Activated naive CD8-positive, alpha-beta T cell treated with anti-CD3 and anti-CD28 coated beads, Interleukin-2, amount 50 U/mL, for 24 hours (primary cell): ENCODE results near the gene KCNQ1.

Source experiments
- ATAC-seq: fragments of 150-1000 bp; cut with Tn5 transposase; one replicate; pipeline ENCODE4 v1.10.0; 2021
- DNase-seq: peaks from one replicate; pipeline ENCODE4 v3.0.0; 2021
- H3K27ac Mint-ChIP-seq: one replicate; pipeline ENCODE4 v1.8.0; 2021; ENCODE audit warnings: mild to moderate bottlenecking, mixed read lengths
- H3K27me3 Mint-ChIP-seq: one replicate; pipeline ENCODE4 v1.8.0; 2021; ENCODE audit warnings: mixed read lengths
- H3K36me3 Mint-ChIP-seq: one replicate; pipeline ENCODE4 v1.8.0; 2021; ENCODE audit warnings: low read depth, mixed read lengths
- H3K4me1 Mint-ChIP-seq: one replicate; pipeline ENCODE4 v1.8.0; 2021; ENCODE audit warnings: mixed read lengths
- H3K4me3 Mint-ChIP-seq: one replicate; pipeline ENCODE4 v1.8.0; 2021; ENCODE audit warnings: mild to moderate bottlenecking, moderate library complexity, mixed read lengths
- H3K9me3 Mint-ChIP-seq: one replicate; pipeline ENCODE4 v1.8.0; 2021; ENCODE audit warnings: mixed read lengths

Gene KCNQ1

DNA sequence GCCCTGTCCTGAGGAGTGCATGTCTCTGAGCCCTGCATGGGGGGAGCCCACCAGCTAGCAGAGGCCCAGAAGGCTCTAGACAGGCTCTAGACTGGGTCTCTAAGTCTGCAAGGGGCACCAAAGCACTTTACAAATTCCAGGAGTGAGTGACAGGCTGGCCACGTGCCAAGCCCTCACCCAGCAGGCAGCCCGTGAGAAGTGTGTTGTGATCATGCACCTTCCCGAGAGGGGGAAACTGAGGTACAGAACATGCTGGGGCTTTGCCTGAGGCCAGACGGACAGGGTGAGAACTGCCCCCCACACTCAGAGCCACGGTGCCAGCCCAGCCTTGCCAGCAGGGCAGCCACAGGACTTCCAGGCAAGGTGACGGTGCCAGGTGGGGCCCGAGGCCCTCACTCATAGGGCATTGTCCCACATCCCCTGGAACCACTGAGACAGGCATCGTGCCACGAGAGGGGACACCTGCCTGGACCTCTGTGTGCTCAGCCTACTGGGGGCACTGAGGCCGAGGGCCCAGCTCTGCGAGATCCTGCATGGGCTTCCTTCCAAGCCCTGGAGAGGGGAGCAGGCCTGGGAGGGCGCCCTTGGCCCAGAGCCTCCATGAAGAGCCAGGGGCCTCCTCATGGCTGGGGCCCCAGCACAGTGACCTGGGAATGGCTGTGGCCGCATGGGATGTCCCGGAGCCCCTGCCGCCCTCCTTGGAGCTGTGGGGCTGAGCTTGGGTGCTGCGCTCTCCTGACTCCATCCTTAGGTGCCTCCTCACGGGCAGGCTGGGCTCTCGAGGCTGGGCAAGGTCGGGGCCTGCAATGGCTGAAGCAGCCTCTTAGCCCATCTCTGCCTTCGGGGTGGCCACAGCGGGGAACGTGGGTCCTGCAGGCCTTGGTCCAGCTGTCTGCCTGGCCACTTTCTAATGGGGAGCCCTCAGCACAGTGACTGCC is 133.5 kb downstream of the KCNQ1 start:
- ATAC-seq = no peak

DNA sequence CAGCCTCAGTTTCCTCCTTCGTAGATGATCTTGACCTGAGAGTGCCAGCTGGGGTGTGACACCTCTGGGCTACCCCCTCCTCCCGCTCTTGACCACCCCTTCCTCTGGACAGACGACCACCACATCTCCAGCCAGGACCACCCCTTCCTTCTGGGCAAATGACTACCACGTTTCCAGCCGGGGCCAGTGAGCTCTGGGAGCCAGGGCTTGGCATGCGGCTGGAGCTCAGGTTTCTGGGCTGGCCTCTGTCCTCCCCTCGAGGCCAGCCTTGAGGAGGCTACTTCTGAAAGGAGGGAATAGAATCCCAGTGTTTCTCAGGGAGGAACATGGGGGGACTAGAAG is 134.1 kb downstream of the KCNQ1 start:
- ATAC-seq = no peak
- H3K9me3 Mint-ChIP-seq = no peaks in the 10 kb centered on the region

More for the DNA sequence above, 133.5 kb downstream of the KCNQ1 start:
- Mint-ChIP-seq H3K4me3 (no peak overlapping the region), H3K9me3 (no peaks in the 10 kb centered on the region), H3K4me1 (no peaks in the 10 kb centered on the region), H3K36me3 (no peaks in the 10 kb centered on the region), H3K27me3 (no peaks in the 10 kb centered on the region), H3K27ac (no peak overlapping the region)
- DNase-seq = no peak

DNA sequence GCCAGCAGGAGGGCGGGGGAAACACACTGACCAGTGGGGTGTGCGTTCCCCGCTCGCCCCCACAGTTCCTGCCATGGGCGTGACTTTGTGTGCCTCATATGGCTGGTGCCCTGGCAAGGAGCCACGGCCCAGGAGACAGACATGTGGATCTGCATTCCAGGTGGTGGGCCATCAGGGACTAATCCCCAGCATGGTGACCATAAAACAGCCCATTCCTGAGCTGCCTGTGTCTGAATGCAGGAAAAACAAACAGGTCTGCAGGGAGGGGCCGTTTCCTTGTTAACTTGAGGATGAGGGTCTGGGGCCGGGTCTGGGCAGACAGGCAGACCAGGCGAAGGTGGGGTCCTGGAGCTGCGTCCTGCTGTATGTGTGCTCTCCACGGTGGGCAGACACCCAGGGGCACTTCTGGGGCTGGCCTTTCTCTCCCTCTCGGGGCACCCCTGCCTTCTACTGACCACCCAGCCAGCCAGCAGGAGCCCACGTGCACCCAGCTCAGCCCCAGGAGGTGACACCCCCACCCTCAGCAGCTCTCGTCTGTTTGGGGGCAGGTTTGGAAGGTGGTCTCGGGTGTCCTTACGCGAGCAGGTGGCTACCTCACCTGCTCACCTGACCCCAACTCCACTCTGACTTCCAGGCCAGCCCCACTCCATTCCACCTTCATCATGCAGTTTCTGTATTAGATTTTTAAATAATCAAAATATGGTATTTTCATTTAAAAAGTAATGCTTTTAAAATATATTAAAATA is 134.7 kb downstream of the KCNQ1 start:
- no peaks in the 10 kb centered on the region for H3K27me3 Mint-ChIP-seq
- H3K4me3 Mint-ChIP-seq = no peak overlapping the region
- no peak overlapping the region for H3K27ac Mint-ChIP-seq
- no peaks in the 10 kb centered on the region for H3K9me3 Mint-ChIP-seq
- no peaks in the 10 kb centered on the region for H3K36me3 Mint-ChIP-seq
- no peaks in the 10 kb centered on the region for H3K4me1 Mint-ChIP-seq
- DNase-seq (no peak), ATAC-seq (no peak)

More for the DNA sequence above, 134.1 kb downstream of the KCNQ1 start:
- Mint-ChIP-seq H3K36me3 (no peaks in the 10 kb centered on the region), H3K4me3 (no peak overlapping the region), H3K27me3 (no peaks in the 10 kb centered on the region), H3K27ac (no peak overlapping the region), H3K4me1 (no peaks in the 10 kb centered on the region)
- no peak for DNase-seq

DNA sequence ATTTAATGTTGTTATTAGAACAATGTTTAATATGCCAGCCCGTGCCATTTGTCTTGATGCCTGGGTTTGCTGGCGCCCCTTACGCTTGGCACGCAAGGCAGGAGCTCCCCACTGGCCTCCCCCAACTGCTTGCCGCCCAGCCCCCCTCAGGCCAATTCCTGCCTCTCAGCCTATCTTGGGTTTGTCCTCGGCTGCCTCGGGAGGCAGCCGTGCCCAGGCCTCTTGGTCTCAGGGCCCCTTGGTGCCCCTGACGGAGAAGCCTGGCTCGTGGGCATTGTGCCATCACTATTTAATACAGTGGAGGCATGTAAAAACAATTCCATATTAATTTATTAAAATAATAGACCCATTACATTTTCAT is 135.2 kb downstream of the KCNQ1 start:
- H3K27me3 Mint-ChIP-seq = no peaks in the 10 kb centered on the region
- DNase-seq = no peak
- H3K27ac Mint-ChIP-seq = no peak overlapping the region
- no peaks in the 10 kb centered on the region for H3K4me1 Mint-ChIP-seq
- H3K4me3 Mint-ChIP-seq = no peak overlapping the region
- no peaks in the 10 kb centered on the region for H3K36me3 Mint-ChIP-seq
- H3K9me3 Mint-ChIP-seq = no peaks in the 10 kb centered on the region
- no peak for ATAC-seq

DNA sequence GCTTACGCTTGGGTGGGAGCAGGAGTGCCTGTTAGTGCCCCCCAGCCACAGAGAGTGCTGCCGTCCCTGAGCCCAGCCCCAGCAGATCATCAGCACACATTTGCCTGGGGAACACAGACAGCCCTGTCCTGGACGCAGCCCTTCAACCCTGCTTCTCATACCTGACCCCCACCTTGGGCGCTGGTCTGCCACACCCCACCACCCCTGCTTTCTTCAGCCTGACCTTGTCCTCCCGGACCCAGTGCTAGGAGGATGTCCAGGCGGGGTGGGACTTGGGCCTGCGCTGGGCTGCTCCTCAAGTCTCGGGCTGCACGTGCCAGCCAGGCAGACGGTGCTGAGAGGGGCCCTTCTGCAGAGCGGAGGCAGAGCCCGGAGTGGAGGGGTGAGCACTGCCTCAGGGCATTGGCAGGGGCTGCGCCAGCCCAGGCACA is 135.8 kb downstream of the KCNQ1 start:
- DNase-seq = peak; percentile 0
- H3K36me3 Mint-ChIP-seq = no peaks in the 10 kb centered on the region

DNA sequence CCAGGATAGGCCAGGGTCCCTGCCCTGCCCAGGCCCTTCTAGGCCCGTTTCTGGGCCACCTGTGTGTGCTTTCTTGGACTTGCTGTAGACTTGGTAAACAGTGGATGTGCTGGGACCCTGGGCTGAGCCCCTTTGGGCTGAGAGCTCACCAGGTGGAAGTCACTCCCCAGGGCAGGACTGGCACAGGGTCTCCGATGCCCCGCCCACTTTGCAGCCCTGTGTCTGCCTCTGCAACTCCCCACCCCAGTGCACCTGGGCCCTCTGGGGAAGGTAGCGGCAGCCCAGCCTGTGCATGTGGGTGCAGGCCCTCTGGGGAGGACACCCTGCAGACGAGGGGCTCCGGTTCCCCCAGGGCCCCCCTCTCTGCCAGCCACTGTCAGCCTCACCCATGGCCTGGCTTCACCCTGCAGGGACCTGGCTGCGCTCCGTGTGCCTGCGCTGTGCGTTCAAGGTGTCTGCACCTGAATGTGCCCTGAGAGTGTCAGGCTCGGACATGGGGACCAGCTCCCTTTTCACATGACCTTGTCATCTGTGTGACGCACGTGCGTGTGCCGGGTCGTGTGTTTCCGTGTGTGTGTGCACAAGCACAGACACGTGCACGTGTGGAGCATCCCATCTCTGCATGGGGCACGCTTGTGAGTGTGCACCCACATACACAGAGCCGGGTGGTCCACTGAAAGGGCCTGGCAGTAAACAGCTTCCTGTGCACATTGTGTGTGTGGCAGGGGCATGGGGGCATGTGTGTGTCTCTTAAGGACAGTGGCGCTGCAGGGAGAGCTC is 136.5 kb downstream of the KCNQ1 start:
- no peaks in the 10 kb centered on the region for H3K27me3 Mint-ChIP-seq
- no peaks in the 10 kb centered on the region for H3K9me3 Mint-ChIP-seq
- no peak for ATAC-seq
- no peak for DNase-seq
- H3K4me3 Mint-ChIP-seq = no peak overlapping the region
- no peaks in the 10 kb centered on the region for H3K4me1 Mint-ChIP-seq
- no peaks in the 10 kb centered on the region for H3K36me3 Mint-ChIP-seq
- H3K27ac Mint-ChIP-seq = no peak overlapping the region

More for the DNA sequence above, 135.8 kb downstream of the KCNQ1 start:
- no peaks in the 10 kb centered on the region for H3K9me3 Mint-ChIP-seq
- H3K4me3 Mint-ChIP-seq = no peak overlapping the region
- no peak overlapping the region for H3K27ac Mint-ChIP-seq
- H3K4me1 Mint-ChIP-seq = no peaks in the 10 kb centered on the region
- no peak for ATAC-seq
- no peaks in the 10 kb centered on the region for H3K27me3 Mint-ChIP-seq

DNA sequence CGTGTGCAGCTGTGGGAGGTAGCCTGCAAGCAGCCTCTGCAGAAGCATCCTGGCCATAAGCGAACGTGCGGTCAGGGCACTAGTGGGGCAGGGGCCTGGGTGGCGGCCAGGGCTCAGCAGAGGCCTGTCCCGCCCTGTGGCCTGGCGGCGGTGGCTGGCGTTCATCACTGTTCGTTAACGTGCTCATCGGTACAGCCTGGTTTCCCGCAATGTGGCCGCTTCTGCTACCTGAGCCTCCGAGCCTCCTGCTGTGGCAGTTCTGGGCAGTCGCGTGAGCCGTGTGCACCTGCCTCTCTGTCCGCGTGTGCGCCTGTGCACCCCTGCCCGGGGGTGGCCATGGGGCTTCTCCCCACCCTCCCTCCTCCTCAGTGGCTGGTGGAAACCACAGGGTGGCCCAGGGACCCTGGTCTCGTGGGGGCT is 137.1 kb downstream of the KCNQ1 start:
- Mint-ChIP-seq H3K4me3 (no peak overlapping the region), H3K27ac (no peak overlapping the region), H3K27me3 (no peaks in the 10 kb centered on the region), H3K9me3 (no peaks in the 10 kb centered on the region), H3K36me3 (no peaks in the 10 kb centered on the region), H3K4me1 (no peaks in the 10 kb centered on the region)
- ATAC-seq (no peak), DNase-seq (peak; percentile 1)

DNA sequence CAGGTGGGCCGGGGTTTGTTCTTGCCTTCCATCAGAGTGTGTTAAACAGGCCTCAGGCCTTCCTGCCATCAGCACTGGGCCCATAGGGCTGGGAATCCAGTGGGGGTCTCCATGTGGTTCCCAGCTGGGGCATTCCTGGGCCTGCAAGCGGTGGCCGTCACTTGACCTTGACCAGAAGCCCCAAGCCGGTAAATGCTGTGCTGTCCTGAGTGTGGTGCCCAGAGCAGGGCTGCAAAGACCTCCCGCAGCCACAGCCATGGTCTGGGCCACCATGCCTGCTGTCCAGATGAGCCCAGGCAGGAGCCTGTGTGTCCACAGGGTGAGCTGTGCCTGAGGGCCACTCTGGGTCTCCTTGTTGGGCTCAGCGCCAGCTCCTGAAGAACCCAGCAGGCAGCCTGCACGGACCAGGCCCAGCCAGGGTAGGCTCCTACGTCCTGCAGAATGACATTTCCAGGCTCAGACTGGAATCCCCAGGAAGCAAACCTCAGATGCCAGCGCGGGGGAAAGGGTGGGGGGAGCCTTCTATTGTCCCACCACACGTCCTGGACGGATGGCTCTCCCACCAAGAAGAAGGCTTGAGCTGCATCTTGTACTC is 137.6 kb downstream of the KCNQ1 start:
- no peak for ATAC-seq
- H3K36me3 Mint-ChIP-seq = no peaks in the 10 kb centered on the region
- no peak overlapping the region for H3K4me3 Mint-ChIP-seq
- H3K9me3 Mint-ChIP-seq = no peaks in the 10 kb centered on the region
- no peaks in the 10 kb centered on the region for H3K27me3 Mint-ChIP-seq
- H3K27ac Mint-ChIP-seq = no peak overlapping the region
- no peaks in the 10 kb centered on the region for H3K4me1 Mint-ChIP-seq
- DNase-seq = no peak

DNA sequence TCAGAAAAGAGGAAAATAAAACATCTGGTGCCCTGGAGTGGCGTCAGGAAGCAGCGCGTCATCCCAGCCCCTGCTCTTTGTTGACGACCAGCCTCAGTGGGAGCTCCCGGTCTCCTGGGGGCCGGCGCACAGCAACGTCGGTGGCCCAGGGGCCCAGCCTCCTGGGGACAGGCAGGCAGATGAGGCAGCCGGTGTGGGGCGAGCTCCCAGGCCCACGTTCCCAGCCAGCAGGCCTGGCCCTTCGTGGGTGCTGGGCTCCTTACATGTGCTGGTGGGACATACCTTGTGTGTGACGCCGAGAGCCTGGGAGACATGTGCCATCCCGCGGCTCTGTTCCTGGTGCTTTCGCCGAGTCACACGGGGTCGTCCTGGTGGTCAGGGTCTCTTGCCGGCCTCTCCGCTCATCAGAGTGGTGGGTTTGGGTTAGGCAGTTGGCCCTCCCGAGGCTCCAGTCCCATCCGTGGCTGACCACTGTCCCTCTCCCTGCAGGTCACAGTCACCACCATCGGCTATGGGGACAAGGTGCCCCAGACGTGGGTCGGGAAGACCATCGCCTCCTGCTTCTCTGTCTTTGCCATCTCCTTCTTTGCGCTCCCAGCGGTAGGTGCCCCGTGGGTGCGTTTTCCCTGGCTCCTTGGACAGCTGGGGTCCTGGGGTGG is 138.3 kb downstream of the KCNQ1 start:
- peak; percentile 0 for DNase-seq
- H3K36me3 Mint-ChIP-seq = no peaks in the 10 kb centered on the region
- H3K4me3 Mint-ChIP-seq = no peak overlapping the region
- no peaks in the 10 kb centered on the region for H3K9me3 Mint-ChIP-seq
- H3K4me1 Mint-ChIP-seq = no peaks in the 10 kb centered on the region
- H3K27me3 Mint-ChIP-seq = no peaks in the 10 kb centered on the region
- ATAC-seq = no peak
- H3K27ac Mint-ChIP-seq = no peak overlapping the region

DNA sequence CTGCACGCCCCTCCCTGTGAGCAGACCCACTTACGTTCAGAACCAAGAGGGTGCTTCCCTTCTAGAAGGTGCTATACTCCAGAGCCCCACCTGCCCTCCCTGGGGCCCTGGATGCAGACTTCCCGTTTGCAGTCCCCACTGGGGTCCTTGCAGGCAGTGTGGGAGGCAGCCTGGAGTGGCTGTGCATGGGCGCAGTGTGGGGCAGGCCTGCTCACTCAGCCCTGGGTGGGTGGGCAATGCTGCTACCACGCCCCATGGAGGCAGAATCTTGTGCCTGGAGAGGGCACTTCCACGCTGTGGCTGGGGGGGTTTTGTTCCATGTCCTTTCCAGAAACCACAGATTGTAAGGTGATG is 138.8 kb downstream of the KCNQ1 start:
- no peak for DNase-seq
- H3K4me1 Mint-ChIP-seq = no peaks in the 10 kb centered on the region
- no peak for ATAC-seq
- no peaks in the 10 kb centered on the region for H3K36me3 Mint-ChIP-seq
- H3K9me3 Mint-ChIP-seq = no peaks in the 10 kb centered on the region
- no peaks in the 10 kb centered on the region for H3K27me3 Mint-ChIP-seq
- no peak overlapping the region for H3K27ac Mint-ChIP-seq
- H3K4me3 Mint-ChIP-seq = no peak overlapping the region

DNA sequence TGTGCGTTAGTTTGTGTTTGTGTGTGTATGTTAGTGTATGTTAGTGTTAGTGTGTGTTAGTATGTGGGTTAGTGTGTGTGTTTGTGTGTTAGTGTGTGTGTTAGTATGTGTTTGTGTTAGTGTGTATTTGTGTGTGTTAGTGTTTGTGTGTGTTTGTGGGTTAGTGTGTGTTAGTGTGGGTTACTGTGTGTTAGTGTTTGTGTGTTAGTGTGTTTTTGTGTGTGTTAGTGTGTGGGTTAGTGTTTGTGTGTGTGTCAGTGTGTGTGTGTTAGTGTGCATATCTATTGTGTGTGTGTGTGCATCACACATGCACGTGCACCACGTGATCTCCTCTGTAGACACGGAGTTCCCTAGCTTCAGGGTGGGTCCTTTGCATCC is 139.6 kb downstream of the KCNQ1 start:
- no peak for ATAC-seq
- Mint-ChIP-seq H3K4me1 (no peaks in the 10 kb centered on the region), H3K4me3 (no peak overlapping the region)

DNA sequence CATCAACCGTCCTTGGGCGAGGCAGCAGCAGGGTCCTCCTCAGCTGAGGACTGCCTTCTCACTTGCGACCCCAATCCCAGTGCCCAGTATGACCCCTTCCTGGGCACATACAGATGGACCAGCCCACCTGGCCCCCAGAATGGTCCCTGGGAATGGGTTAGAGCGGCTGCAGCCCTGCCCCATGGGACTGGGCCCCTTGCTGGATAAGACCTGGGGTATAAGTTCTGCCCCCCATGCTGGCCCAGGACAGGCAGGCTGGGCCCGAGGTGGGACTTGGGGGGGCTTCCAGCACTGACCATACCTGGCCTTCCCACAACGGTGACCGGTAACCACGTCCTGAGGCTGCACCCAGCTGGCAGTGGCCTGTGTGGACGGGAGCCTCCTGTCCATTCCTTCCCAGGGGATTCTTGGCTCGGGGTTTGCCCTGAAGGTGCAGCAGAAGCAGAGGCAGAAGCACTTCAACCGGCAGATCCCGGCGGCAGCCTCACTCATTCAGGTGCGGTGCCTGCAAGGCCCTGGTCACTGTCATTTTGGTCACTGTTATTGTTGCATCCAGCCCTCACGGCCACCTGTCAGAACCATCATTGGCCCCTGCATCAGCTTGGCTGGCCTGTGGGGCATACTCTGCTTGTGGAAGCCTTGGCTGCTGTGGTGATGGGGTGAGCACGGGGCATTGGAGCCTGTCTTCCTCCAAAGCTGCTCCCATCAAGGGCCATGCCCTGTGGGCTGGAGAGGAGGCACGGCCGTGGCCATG is 140.2 kb downstream of the KCNQ1 start:
- H3K4me1 Mint-ChIP-seq = no peaks in the 10 kb centered on the region
- no peaks in the 10 kb centered on the region for H3K27me3 Mint-ChIP-seq
- H3K4me3 Mint-ChIP-seq = no peak overlapping the region
- no peaks in the 10 kb centered on the region for H3K36me3 Mint-ChIP-seq
- DNase-seq (no peak), ATAC-seq (no peak)
- no peak overlapping the region for H3K27ac Mint-ChIP-seq
- no peaks in the 10 kb centered on the region for H3K9me3 Mint-ChIP-seq

More for the DNA sequence above, 139.6 kb downstream of the KCNQ1 start:
- no peaks in the 10 kb centered on the region for H3K36me3 Mint-ChIP-seq
- no peak for DNase-seq
- no peaks in the 10 kb centered on the region for H3K9me3 Mint-ChIP-seq
- no peak overlapping the region for H3K27ac Mint-ChIP-seq
- H3K27me3 Mint-ChIP-seq = no peaks in the 10 kb centered on the region

DNA sequence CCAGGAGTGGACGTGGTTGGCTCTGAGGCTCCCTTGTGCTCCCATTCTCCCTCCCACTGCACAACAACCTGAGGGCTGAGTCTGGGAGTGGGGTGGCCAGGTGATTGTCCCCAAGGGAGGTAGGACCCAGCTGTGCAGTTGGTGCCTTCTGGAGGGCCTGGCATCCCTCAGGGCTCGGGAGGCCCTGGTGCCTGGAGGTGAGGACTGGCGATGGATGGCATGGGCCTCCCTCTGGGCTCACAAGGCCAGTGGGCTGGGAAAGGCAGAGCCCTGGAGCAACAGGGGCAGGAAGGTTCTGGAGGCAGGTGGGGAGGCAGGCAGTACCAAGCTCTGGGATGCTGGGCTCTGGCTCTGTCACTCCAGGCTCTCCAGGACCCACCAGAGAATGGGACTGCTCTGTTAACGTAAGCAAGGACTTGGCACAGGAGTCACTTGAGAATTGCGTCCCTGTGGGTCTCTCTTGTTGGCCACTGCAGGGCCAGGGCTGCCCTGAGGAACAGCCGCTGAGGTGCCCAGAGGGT is 140.8 kb downstream of the KCNQ1 start:
- Mint-ChIP-seq H3K36me3 (peaks cover 2% of the 10 kb centered on the region), H3K27ac (no peak overlapping the region)

More for the DNA sequence above, 140.8 kb downstream of the KCNQ1 start:
- Mint-ChIP-seq H3K9me3 (no peaks in the 10 kb centered on the region), H3K4me1 (no peaks in the 10 kb centered on the region), H3K4me3 (no peak overlapping the region), H3K27me3 (no peaks in the 10 kb centered on the region)
- ATAC-seq (no peak), DNase-seq (no peak)
